Measurements from ENCODE around the gene TIMM23. TPM values are rescaled to one million over a fixed set of nuclear protein-coding genes. Genes with fewer than 3 reads are reported as not detected.
"Not testable (repeated sequence)": the region's sequence is repeated elsewhere in the genome, so short reads cannot be mapped to it uniquely, and the experiment has no call there.

TIMM23 gene
- total and polyA plus RNA-seq, 2 donors from 2014 or later, result 52.0 to 107 TPM

GRCh38 chr10:45972813-45973169 lies 502 bp downstream of the TIMM23 start:
- H3K4me1 ChIP-seq (ENCODE audit: control insufficient read depth in 2 of 3, insufficient read depth in 2 of 3, low read depth in 1 of 3, low read length in 3 of 3); H3K27me3 ChIP-seq (ENCODE audit: control insufficient read depth, insufficient read depth, low read length); H3K9me3 ChIP-seq (ENCODE audit: control insufficient read depth in 2 of 3, insufficient read depth in 1 of 3, low read length in 3 of 3); intact Hi-C loops (cut with DNase I); H3K36me3 ChIP-seq (ENCODE audit: control insufficient read depth in 2 of 3, insufficient read depth in 3 of 3, low read length in 3 of 3); FAIRE-seq; H3K27ac ChIP-seq (ENCODE audit: low read depth in 2 of 2, low read length in 2 of 2): not testable (repeated sequence)
- peak in 2 of 5 donors; percentile 21 to 22 for DNase-seq
- H3K4me3 ChIP-seq (ENCODE audit: low read length in 3 of 3), result peak overlapping the region; percentile 78 to 90 (median 89)
- peak overlapping the region; percentile 41 to 80 (median 76) for H3K9ac ChIP-seq (ENCODE audit: low read length in 3 of 3)

- FAIRE-seq; intact Hi-C loops (cut with DNase I); H3K9ac ChIP-seq (ENCODE audit: low read length in 3 of 3); H3K4me1 ChIP-seq (ENCODE audit: control insufficient read depth in 2 of 3, insufficient read depth in 2 of 3, low read depth in 1 of 3, low read length in 3 of 3); H3K9me3 ChIP-seq (ENCODE audit: control insufficient read depth in 2 of 3, insufficient read depth in 1 of 3, low read length in 3 of 3); H3K4me3 ChIP-seq (ENCODE audit: low read length in 3 of 3); H3K27ac ChIP-seq (ENCODE audit: low read depth in 2 of 2, low read length in 2 of 2); DNase-seq; H3K36me3 ChIP-seq (ENCODE audit: control insufficient read depth in 2 of 3, insufficient read depth in 3 of 3, low read length in 3 of 3); H3K27me3 ChIP-seq (ENCODE audit: control insufficient read depth, insufficient read depth, low read length): not testable (repeated sequence)
These were observed 1.8 kb downstream of the TIMM23 start for GRCh38 chr10:45974041-45974440.

GRCh38 chr10:45978554-45978953 lies 6.3 kb downstream of the TIMM23 start:
- FAIRE-seq; DNase-seq; H3K27ac ChIP-seq (ENCODE audit: low read depth in 2 of 2, low read length in 2 of 2); intact Hi-C loops (cut with DNase I); H3K27me3 ChIP-seq (ENCODE audit: control insufficient read depth, insufficient read depth, low read length); H3K9ac ChIP-seq (ENCODE audit: low read length in 3 of 3); H3K36me3 ChIP-seq (ENCODE audit: control insufficient read depth in 2 of 3, insufficient read depth in 3 of 3, low read length in 3 of 3); H3K4me3 ChIP-seq (ENCODE audit: low read length in 3 of 3); H3K4me1 ChIP-seq (ENCODE audit: control insufficient read depth in 2 of 3, insufficient read depth in 2 of 3, low read depth in 1 of 3, low read length in 3 of 3); H3K9me3 ChIP-seq (ENCODE audit: control insufficient read depth in 2 of 3, insufficient read depth in 1 of 3, low read length in 3 of 3): not testable (repeated sequence)

- FAIRE-seq; H3K4me3 ChIP-seq (ENCODE audit: low read length in 3 of 3); H3K9ac ChIP-seq (ENCODE audit: low read length in 3 of 3); H3K4me1 ChIP-seq (ENCODE audit: control insufficient read depth in 2 of 3, insufficient read depth in 2 of 3, low read depth in 1 of 3, low read length in 3 of 3); H3K9me3 ChIP-seq (ENCODE audit: control insufficient read depth in 2 of 3, insufficient read depth in 1 of 3, low read length in 3 of 3); DNase-seq; H3K36me3 ChIP-seq (ENCODE audit: control insufficient read depth in 2 of 3, insufficient read depth in 3 of 3, low read length in 3 of 3); H3K27ac ChIP-seq (ENCODE audit: low read depth in 2 of 2, low read length in 2 of 2); H3K27me3 ChIP-seq (ENCODE audit: control insufficient read depth, insufficient read depth, low read length); intact Hi-C loops (cut with DNase I): not testable (repeated sequence)
These were observed 9.1 kb downstream of the TIMM23 start for GRCh38 chr10:45981367-45981766.

- TF ChIP-seq CTCF (IDR thresholded peaks at IDR 0.05; ENCODE audit: borderline replicate concordance, extremely low read depth, insufficient read depth), result peak; percentile 21
- H3K4me3 ChIP-seq (ENCODE audit: low read length in 3 of 3); H3K4me1 ChIP-seq (ENCODE audit: control insufficient read depth in 2 of 3, insufficient read depth in 2 of 3, low read depth in 1 of 3, low read length in 3 of 3); H3K36me3 ChIP-seq (ENCODE audit: control insufficient read depth in 2 of 3, insufficient read depth in 3 of 3, low read length in 3 of 3); H3K27me3 ChIP-seq (ENCODE audit: control insufficient read depth, insufficient read depth, low read length); FAIRE-seq; H3K9ac ChIP-seq (ENCODE audit: low read length in 3 of 3); H3K9me3 ChIP-seq (ENCODE audit: control insufficient read depth in 2 of 3, insufficient read depth in 1 of 3, low read length in 3 of 3); intact Hi-C loops (cut with DNase I); H3K27ac ChIP-seq (ENCODE audit: low read depth in 2 of 2, low read length in 2 of 2): not testable (repeated sequence)
- DNase-seq, result peak in 3 of 5 donors; percentile 21 to 76 (median 55)
These were observed 11.4 kb downstream of the TIMM23 start for GRCh38 chr10:45983538-45984186.

GRCh38 chr10:45984473-45984872 lies 12.2 kb downstream of the TIMM23 start:
- intact Hi-C loops (cut with DNase I); H3K9me3 ChIP-seq (ENCODE audit: control insufficient read depth in 2 of 3, insufficient read depth in 1 of 3, low read length in 3 of 3); H3K4me3 ChIP-seq (ENCODE audit: low read length in 3 of 3); H3K4me1 ChIP-seq (ENCODE audit: control insufficient read depth in 2 of 3, insufficient read depth in 2 of 3, low read depth in 1 of 3, low read length in 3 of 3); H3K27ac ChIP-seq (ENCODE audit: low read depth in 2 of 2, low read length in 2 of 2); H3K36me3 ChIP-seq (ENCODE audit: control insufficient read depth in 2 of 3, insufficient read depth in 3 of 3, low read length in 3 of 3); H3K27me3 ChIP-seq (ENCODE audit: control insufficient read depth, insufficient read depth, low read length); H3K9ac ChIP-seq (ENCODE audit: low read length in 3 of 3); FAIRE-seq: not testable (repeated sequence)
- DNase-seq, result peak in 1 of 5 donors; percentile 29

- H3K36me3 ChIP-seq (ENCODE audit: control insufficient read depth in 2 of 3, insufficient read depth in 3 of 3, low read length in 3 of 3); FAIRE-seq; H3K27me3 ChIP-seq (ENCODE audit: control insufficient read depth, insufficient read depth, low read length); H3K9ac ChIP-seq (ENCODE audit: low read length in 3 of 3); H3K9me3 ChIP-seq (ENCODE audit: control insufficient read depth in 2 of 3, insufficient read depth in 1 of 3, low read length in 3 of 3); DNase-seq; intact Hi-C loops (cut with DNase I); H3K4me1 ChIP-seq (ENCODE audit: control insufficient read depth in 2 of 3, insufficient read depth in 2 of 3, low read depth in 1 of 3, low read length in 3 of 3); H3K4me3 ChIP-seq (ENCODE audit: low read length in 3 of 3); H3K27ac ChIP-seq (ENCODE audit: low read depth in 2 of 2, low read length in 2 of 2): not testable (repeated sequence)
These were observed 13.3 kb downstream of the TIMM23 start for GRCh38 chr10:45985590-45985989.

All from kidney (tissue), 14 donors.